ENCODE results near the gene LTA. TPM values are rescaled to one million over a fixed set of nuclear protein-coding genes. Genes with fewer than 3 reads are reported as not detected.

Gene LTA
- total RNA-seq, 1 donor from 2014 or later = not detected

DNA sequence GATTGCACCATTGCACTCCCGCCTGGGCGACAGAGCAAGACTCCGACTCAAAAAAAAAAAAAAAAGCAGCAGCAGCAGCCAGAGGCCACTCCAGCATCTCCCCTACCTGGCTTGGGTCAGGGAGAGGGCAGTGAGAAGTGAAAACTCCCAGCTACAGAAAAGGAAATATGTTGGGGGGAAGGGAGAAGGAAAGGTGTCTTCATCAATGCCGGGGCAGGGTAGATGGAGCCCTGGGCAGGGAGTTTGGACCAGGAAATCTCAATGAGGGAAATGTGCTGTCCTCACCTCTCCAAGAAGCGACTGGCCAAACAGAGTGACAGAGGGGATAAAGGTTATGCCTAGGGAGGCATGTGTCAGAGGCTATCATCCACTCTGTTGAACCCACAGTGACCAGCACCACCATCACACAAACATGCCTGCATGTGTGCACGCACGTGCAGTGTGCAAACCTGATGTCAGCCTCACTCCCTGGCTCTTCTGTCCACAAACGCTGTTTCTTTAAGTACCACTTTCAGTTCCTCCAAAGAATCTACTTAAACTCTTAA is 42.1 kb downstream of the LTA start:
- DNase-seq (ENCODE audit: missing footprints) = peak; percentile 78
- intact Hi-C loops (cut with DNase I) = no loop called here
- no peak for ATAC-seq

DNA sequence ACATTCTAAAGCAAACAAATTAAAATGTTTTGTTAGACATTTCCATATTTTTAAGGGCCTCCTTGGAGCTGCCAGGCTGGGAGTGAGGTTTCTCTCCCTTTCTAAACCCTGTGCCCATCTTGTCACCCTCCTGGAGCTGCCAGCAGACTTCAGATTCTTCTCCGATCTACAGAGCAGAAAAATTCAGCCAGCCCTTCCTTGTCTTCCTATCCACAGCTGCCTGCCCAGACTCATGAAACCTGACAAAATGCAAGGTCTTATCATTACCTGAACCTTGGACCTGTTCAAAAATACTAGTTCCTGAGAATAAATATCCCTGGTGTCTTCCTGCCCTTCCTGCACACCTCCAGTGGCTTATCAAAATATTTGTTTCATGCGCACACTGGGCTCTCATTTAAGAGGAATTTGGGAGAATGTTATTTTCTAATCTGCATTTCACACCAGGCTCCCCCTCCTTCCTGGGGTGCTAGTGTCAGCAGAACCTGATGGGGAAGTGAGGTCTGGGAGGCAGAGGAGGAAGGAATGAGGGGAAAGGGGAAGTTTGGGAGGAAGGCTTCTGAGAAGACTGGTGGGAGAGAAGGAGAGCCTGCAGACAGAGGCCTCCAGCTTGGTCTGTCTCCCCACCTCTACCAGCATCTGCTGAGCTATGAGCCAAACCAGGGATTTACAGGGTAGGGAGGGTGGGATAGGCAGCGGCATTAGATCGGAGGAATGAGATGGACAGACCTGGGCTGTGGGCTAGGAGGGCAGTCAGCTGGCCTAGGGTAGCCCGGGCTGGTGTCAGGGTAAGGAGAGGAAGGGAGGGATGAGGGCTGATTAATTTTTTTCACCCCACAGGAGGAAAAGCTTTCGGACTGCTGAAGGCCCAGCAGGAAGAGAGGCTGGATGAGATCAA is 42.8 kb downstream of the LTA start, which contains the start of gene AIF1:
AIF1 (plus strand) TSS at position 551 of the 895 bp plus-strand sequence; CDS start at position 647, 96 bp downstream.
- ATAC-seq = peak; percentile 32
- intact Hi-C loops (cut with DNase I) = no loop called here

DNA sequence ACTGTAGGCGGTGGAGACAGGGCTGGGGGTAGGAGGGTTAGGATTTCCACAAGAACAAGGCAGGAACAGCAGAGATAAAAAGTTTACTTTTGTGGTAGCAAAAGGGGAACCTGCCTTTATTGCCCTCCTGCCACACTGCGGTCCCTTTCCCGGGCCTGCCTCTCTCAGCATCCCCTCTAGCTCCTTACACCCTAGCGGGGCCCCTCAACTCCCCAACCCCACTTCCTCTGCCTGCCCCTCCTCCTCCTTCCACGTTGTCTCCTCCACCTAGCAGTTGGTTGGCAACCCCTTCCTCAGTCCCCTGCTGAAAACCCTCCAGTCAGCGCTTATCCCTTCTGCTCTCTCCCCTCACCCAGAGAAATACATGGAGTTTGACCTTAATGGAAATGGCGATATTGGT is 43.7 kb downstream of the LTA start:
- intact Hi-C loops (cut with DNase I) = no loop called here
- ATAC-seq = no peak
- DNase-seq (ENCODE audit: missing footprints) = no peak

More for the DNA sequence above, 42.8 kb downstream of the LTA start, which contains the start of gene AIF1:
- DNase-seq (ENCODE audit: missing footprints) = no peak

DNA sequence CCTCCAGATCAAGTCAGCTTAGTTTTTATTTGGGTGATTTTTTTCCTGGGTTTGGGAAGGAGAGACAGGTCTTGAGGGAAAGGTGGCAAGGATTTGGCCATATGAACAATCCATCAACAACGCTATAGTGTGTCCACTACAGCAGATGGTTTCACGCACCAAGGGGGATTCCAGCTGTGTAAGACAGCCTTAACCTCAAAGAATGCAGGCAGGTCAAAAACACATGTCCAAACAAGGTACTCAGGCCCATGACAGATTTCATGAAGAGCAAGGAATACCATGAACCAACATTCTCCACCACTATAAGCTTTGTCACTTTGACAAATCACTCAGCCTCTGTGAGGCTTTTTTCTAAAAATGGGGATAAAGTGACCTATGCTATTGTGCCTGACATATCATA is 44.9 kb downstream of the LTA start:
- no peak for ATAC-seq
- intact Hi-C loops (cut with DNase I) = no loop called here
- no peak for DNase-seq (ENCODE audit: missing footprints)

DNA sequence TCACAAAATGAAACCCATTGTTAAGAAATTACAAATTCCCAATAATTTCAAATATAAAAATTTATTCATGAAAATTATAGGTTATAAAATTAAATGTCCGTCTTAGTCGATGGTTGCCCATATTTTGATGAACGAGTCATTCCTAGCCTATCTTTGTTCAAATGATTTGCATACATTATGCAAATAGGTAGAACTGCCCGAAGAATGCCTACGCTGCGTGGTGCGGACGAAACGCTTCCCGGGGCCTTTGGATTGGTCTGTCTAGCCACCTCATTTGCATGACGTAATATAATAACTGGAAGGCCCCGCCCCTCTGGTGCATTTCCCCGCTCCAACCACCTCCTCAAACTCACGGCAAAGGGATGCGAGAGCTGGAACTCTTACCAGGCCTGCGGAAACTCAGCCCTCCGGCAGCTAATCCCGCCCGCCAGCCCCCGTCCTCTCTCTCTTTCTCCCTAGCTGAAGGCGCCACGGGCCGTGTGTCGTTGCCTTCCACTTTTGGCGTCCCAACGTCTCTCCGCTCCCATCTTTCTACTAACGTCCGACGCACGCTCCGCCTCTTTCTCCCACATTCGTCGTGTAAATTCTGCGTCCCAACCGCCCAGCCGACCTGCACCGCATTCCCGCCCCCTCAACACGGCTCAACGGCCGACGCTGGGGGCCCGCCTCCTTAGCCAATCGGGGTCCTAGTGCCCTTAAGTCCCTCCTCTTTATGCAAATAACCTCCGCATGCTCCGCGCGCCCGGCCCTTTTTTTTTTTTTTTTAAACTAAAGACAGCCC is 47.9 kb downstream of the LTA start:
- intact Hi-C loops (cut with DNase I) = loop anchor here (1.0 to 5.0 kb wide), 4 partner anchors 32 to 282 kb away; partner anchors contain the start of genes ABHD16A, BAG6, DDX39B and ZBTB12
- DNase-seq (ENCODE audit: missing footprints) = peak; percentile 99

DNA sequence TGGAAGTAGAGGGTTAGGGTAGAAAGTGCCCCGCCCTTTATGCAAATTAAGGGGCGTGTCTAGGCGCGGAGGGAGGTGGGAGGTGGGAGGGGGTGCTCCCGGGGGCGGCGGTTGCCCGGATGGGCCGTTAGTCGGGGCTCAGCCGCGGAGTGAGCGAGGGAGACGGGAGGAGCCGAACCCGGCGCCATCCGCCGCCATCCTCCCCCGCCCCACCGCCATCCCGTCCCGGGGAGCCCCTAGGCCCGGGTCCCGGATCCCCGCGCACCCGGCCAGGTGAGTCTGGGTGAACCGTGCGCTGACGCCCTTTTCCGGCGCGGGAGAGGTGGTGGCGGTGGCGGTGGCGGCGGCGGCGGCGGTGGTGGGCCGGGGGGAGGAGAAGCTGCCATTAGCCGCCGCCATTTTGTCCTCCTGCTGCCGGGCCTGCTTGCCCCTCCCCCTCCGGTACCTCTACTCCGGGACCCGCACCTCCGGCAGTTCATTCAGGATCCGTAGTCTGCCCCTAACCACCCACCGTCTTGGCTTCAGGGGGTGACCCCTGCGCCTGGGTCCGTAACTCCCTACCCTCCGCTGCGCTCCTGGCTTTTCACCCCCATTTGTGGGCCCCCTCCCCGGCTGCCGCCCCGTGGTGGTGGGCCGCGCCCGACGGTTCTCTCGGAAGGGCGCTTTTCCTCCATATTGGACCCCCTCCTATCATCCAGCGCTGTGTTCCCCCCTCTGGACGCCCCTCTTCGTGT is 48.7 kb downstream of the LTA start, which contains the start of gene PRRC2A:
PRRC2A (plus strand) TSS at position 130 of the 734 bp plus-strand sequence. CDS start 2,075 bp downstream, outside the sequence.
- DNase-seq (ENCODE audit: missing footprints) = peak; percentile 90
- peak; percentile 42 for ATAC-seq
- intact Hi-C loops (cut with DNase I) = loop anchor here (1.0 to 5.0 kb wide), 4 partner anchors 32 to 282 kb away; partner anchors contain the start of genes ABHD16A, BAG6, DDX39B and ZBTB12

More for the DNA sequence above, 47.9 kb downstream of the LTA start:
- ATAC-seq = peak; percentile 95

DNA sequence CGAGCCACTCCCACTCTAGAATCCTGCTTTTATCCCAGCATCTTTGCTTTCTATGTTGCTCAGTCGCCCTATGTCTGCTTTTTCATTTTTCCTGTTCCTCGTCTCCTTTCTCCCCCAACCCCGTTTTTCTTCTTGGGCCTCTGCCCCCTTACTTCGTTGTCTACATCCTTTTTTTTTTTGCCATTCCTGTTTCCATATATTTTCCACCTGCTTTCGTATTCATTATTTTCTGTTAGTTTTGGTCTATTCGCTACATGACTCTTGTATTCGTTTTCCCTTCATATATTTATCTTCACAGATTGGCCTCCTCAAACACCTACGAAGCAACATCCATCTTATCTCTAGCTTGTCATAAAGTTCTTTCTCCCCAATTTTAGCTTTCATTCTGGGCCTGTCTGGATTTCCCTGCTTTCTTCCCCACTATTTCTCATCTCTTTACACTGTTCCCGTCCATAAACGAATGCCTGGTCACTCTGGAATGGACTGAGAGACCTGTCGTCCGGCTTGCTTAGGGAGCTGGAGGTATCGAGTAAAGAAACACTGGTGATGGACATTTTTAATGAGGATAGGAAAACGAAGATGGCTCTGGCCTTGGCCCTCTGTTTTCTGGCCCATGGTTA is 49.3 kb downstream of the LTA start:
- DNase-seq (ENCODE audit: missing footprints) (no peak), ATAC-seq (no peak)
- intact Hi-C loops (cut with DNase I) = loop anchor here (2.0 to 5.0 kb wide), 2 partner anchors 79 to 81 kb away; partner anchors contain the start of genes ABHD16A and DDX39B

DNA sequence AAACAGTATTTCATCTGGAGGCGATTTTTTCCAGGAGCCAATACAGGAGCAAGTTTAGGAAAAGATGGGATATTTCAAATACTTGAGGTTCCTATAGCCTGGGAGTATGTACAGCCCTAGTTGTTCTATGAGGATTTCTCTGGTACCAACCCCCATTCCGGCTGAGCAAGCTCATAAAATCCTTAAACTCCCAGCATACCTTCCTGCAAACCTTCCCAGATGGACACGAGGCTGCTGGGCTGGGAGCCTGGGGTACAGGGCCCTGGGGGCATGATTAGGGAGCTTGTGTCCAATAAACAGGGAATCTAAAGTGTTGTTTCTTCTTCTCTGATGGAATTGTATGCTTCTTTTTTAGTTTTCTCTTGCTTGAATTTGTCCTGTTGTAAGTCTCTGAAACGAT is 49.9 kb downstream of the LTA start:
- ATAC-seq (no peak), DNase-seq (ENCODE audit: missing footprints) (no peak)
- intact Hi-C loops (cut with DNase I) = loop anchor here (2.0 to 5.0 kb wide), 2 partner anchors 79 to 80 kb away; partner anchors contain the start of genes ABHD16A and DDX39B

DNA sequence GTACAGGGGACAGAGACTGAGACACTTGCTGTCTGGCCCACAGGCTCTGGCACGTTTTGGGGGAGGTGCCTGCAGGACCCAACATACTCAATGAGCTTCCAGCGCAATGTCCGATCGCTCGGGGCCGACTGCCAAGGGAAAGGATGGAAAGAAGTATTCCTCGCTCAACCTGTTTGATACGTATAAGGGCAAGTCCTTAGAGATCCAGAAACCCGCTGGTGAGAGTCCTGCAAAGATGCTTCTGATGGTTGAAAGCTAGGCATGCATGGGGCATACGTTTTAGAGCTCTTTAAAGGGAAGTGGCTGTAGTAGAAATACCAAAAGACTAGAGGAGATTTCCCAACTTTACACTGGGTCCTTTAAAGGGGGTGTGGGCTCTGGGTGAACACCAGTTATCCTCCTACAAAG is 50.6 kb downstream of the LTA start:
- intact Hi-C loops (cut with DNase I) = loop anchor here (5.0 kb wide), 1 partner anchor 80 kb away; the partner anchor contains the start of gene ABHD16A
- no peak for DNase-seq (ENCODE audit: missing footprints)
- no peak for ATAC-seq

Other genes with a start within 250 kb of the LTA start
- 465 TPM for gene HLA-B, start 215.1 kb upstream of the LTA start, total RNA-seq
- 8.3 TPM for gene MICA, start 168.7 kb upstream of the LTA start, total RNA-seq
- 1.5 TPM for gene MICB, start 74.1 kb upstream of the LTA start, total RNA-seq
- not detected for gene MCCD1, start 43.3 kb upstream of the LTA start, total RNA-seq
- 159 TPM for gene DDX39B, start 30.3 kb upstream of the LTA start, total RNA-seq
- gene ATP6V1G2, start 25.7 kb upstream of the LTA start, total RNA-seq = 2.2 TPM
- gene NFKBIL1, start 24.7 kb upstream of the LTA start, total RNA-seq = 10.8 TPM
- 0.51 TPM for gene TNF, start 3.3 kb downstream of the LTA start, total RNA-seq
- 1.6 TPM for gene LTB, start 10.1 kb downstream of the LTA start, total RNA-seq
- 9.0 TPM for gene LST1, start 14.0 kb downstream of the LTA start, total RNA-seq
- 0.49 TPM for gene NCR3, start 20.7 kb downstream of the LTA start, total RNA-seq
- 22.1 TPM for gene AIF1, start 42.9 kb downstream of the LTA start, total RNA-seq
- gene PRRC2A, start 48.4 kb downstream of the LTA start, total RNA-seq = 82.7 TPM
- 260 TPM for gene BAG6, start 80.4 kb downstream of the LTA start, total RNA-seq
- gene APOM, start 83.6 kb downstream of the LTA start, total RNA-seq = 0.87 TPM
- 17.0 TPM for gene C6orf47, start 88.5 kb downstream of the LTA start, total RNA-seq
- gene GPANK1, start 92.7 kb downstream of the LTA start, total RNA-seq = 17.1 TPM
- gene CSNK2B, start 93.8 kb downstream of the LTA start, total RNA-seq = 97.3 TPM
- 3.9 TPM for gene LY6G5B, start 97.7 kb downstream of the LTA start, total RNA-seq
- 1.5 TPM for gene LY6G5C, start 108.8 kb downstream of the LTA start, total RNA-seq
- gene ABHD16A, start 131.0 kb downstream of the LTA start, total RNA-seq = 26.9 TPM
- gene LY6G6F, start 134.6 kb downstream of the LTA start, total RNA-seq = not detected
- not detected for gene LY6G6D, start 143.1 kb downstream of the LTA start, total RNA-seq
- not detected for gene LY6G6C, start 149.5 kb downstream of the LTA start, total RNA-seq
- 0.70 TPM for gene MPIG6B, start 151.1 kb downstream of the LTA start, total RNA-seq
- 40.6 TPM for gene DDAH2, start 157.0 kb downstream of the LTA start, total RNA-seq
- 102 TPM for gene CLIC1, start 164.2 kb downstream of the LTA start, total RNA-seq
- gene MSH5, start 167.7 kb downstream of the LTA start, total RNA-seq = 2.0 TPM
- 0.57 TPM for gene SAPCD1, start 190.4 kb downstream of the LTA start, total RNA-seq
- 12.1 TPM for gene VWA7, start 205.0 kb downstream of the LTA start, total RNA-seq
- 29.7 TPM for gene VARS1, start 223.5 kb downstream of the LTA start, total RNA-seq
- gene LSM2, start 234.7 kb downstream of the LTA start, total RNA-seq = 24.6 TPM
- 1.6 TPM for gene HSPA1L, start 243.0 kb downstream of the LTA start, total RNA-seq
- gene HSPA1A, start 243.3 kb downstream of the LTA start, total RNA-seq = 298 TPM